Measurements from ENCODE around the gene DHRS3. TPM values are rescaled to one million over a fixed set of nuclear protein-coding genes. Genes with fewer than 3 reads are reported as not detected.
"Not testable (repeated sequence)": the region's sequence is repeated elsewhere in the genome, so short reads cannot be mapped to it uniquely, and the experiment has no call there.

Gene DHRS3
- total and polyA plus RNA-seq, 2 donors (not counting 3 experiments of a cell fraction or from before 2014, with no cell fraction given): 54.3 to 75.2 TPM

DNA sequence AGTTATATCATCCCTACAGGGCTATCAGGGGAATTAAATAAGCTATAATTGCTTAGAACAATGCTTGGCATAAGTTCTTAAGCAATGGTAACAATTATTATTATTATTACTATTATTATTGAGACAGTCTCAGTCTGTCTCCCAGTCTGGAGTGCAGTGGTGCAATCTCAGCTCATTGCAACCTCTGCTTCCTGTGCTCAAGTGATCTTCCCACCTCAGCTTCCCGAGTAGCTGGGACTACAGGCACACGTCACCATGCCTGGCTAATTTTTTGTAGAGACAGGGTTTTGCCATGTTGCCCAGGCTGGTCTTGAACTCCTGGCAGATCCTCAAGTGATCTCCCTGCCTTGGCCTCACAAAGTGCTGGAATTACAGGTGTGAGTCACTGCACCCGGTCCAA is 79.5 kb downstream of the DHRS3 start:
- H2AFZ ChIP-seq (ENCODE audit: low read depth, low read length); H3K4me3 ChIP-seq (replicated peaks in 1 of 3; ENCODE audit: insufficient read depth in 1 of 3, low read depth in 1 of 3, low read length in 3 of 3); H3K36me3 ChIP-seq (ENCODE audit: control insufficient read depth in 2 of 2, extremely low read depth in 1 of 2, insufficient read depth in 2 of 2, low read length in 2 of 2); H3K9me3 ChIP-seq (replicated peaks; ENCODE audit: control insufficient read depth, insufficient read depth, low read length); H3K27me3 ChIP-seq (ENCODE audit: control insufficient read depth in 2 of 2, insufficient read depth in 2 of 2, low read length in 2 of 2); CTCF ChIA-PET; dilution Hi-C loops (cut with MboI; ENCODE audit: extremely low pct_ligation_motif_present, low sequenced_read_pairs); H3K9me1 ChIP-seq (replicated peaks; ENCODE audit: control insufficient read depth, extremely low read depth, insufficient read depth, low read length); H3K79me2 ChIP-seq (ENCODE audit: control insufficient read depth, insufficient read depth, low read length); H4K20me1 ChIP-seq (replicated peaks; ENCODE audit: control insufficient read depth, extremely low read depth, insufficient read depth, low read length); H3K4me2 ChIP-seq (ENCODE audit: insufficient read depth, low read length); H3K27ac ChIP-seq (ENCODE audit: insufficient read depth, low read depth, low read length); DNase-seq (ENCODE audit: low read depth, low spot score); H3K9ac ChIP-seq (replicated peaks; ENCODE audit: extremely low read depth, insufficient read depth, low read length); intact Hi-C loops (cut with micrococcal nuclease); BruUV-seq (replicated peaks): not testable (repeated sequence)
- peaks cover 11% of the 10 kb centered on the region for H3K4me1 ChIP-seq (ENCODE audit: control insufficient read depth, extremely low read depth, insufficient read depth, low read length)
- FAIRE-seq: peak; percentile 91
- POLR2A ChIA-PET: interaction anchor here (0.5 kb wide), 1 partner anchor 166 kb away, joined by 3 read pairs; no protein-coding TSS in a partner anchor

DNA sequence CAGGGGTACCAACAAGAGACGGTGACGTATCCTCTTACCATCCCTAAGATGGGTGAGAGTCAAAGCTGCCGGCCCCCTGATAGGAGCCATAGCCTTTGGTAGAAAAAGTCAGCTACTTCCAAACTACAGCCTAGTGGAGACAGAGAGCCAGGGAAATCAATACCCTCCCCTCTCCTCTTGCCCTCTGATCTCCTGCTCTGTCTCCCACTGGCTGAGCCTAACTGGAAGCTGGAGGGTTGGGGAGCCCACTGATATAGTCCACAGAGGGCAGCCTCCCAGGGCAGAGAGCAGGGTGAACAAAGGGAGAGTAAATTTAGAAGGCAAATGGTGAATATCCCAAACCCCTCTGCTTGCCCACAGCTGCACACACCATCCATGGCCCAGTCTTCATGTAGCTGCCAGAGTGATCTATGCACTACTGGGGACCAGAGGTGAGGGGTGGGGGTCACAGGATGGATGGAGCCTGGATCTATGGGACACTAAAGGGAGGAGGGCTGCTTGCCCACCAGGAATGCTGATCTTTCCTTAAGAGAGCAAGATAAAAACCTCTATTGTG is 80.0 kb downstream of the DHRS3 start:
- H3K9me1 ChIP-seq (replicated peaks; ENCODE audit: control insufficient read depth, extremely low read depth, insufficient read depth, low read length): no peaks in the 10 kb centered on the region
- CTCF ChIA-PET: no interaction called here
- H3K4me2 ChIP-seq (ENCODE audit: insufficient read depth, low read length): no peak overlapping the region
- no peaks in the 10 kb centered on the region for H3K36me3 ChIP-seq (ENCODE audit: control insufficient read depth in 2 of 2, extremely low read depth in 1 of 2, insufficient read depth in 2 of 2, low read length in 2 of 2)
- H3K27ac ChIP-seq (ENCODE audit: insufficient read depth, low read depth, low read length): no peak overlapping the region
- H3K27me3 ChIP-seq (ENCODE audit: control insufficient read depth in 2 of 2, insufficient read depth in 2 of 2, low read length in 2 of 2): no peaks in the 10 kb centered on the region
- no TSS peak for BruUV-seq (replicated peaks)
- H3K4me3 ChIP-seq (replicated peaks in 1 of 3; ENCODE audit: insufficient read depth in 1 of 3, low read depth in 1 of 3, low read length in 3 of 3): no peak overlapping the region
- POLR2A ChIA-PET: no interaction called here
- no peaks in the 10 kb centered on the region for H4K20me1 ChIP-seq (replicated peaks; ENCODE audit: control insufficient read depth, extremely low read depth, insufficient read depth, low read length)
- intact Hi-C loops (cut with micrococcal nuclease): no loop called here
- no peak for TF ChIP-seq POLR2A (IDR thresholded peaks at IDR 0.05; ENCODE audit: low read depth, low read length)
- no peak for TF ChIP-seq GATA2 (IDR thresholded peaks at IDR 0.05; ENCODE audit: insufficient read depth, insufficient read length, low read depth, low read length)
- TF ChIP-seq MYC (IDR thresholded peaks at IDR 0.05; ENCODE audit: low read depth, low read length): no peak
- TF ChIP-seq, protein P1, sequence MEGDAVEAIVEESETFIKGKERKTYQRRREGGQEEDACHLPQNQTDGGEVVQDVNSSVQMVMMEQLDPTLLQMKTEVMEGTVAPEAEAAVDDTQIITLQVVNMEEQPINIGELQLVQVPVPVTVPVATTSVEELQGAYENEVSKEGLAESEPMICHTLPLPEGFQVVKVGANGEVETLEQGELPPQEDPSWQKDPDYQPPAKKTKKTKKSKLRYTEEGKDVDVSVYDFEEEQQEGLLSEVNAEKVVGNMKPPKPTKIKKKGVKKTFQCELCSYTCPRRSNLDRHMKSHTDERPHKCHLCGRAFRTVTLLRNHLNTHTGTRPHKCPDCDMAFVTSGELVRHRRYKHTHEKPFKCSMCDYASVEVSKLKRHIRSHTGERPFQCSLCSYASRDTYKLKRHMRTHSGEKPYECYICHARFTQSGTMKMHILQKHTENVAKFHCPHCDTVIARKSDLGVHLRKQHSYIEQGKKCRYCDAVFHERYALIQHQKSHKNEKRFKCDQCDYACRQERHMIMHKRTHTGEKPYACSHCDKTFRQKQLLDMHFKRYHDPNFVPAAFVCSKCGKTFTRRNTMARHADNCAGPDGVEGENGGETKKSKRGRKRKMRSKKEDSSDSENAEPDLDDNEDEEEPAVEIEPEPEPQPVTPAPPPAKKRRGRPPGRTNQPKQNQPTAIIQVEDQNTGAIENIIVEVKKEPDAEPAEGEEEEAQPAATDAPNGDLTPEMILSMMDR (IDR thresholded peaks at IDR 0.05; ENCODE audit: extremely low read depth in 1 of 2, insufficient read depth in 1 of 2, low read depth in 1 of 2, low read length in 2 of 2): no peak
- TF ChIP-seq JUN (IDR thresholded peaks at IDR 0.05; ENCODE audit: borderline replicate concordance, insufficient read depth, insufficient read length, low read depth): no peak
- TF ChIP-seq EZH2 (IDR thresholded peaks at IDR 0.05; ENCODE audit: borderline replicate concordance, low read depth, low read length, severe bottlenecking): no peak
- no peaks in the 10 kb centered on the region for H3K79me2 ChIP-seq (ENCODE audit: control insufficient read depth, insufficient read depth, low read length)
- no peak overlapping the region for H3K9ac ChIP-seq (replicated peaks; ENCODE audit: extremely low read depth, insufficient read depth, low read length)
- H2AFZ ChIP-seq (ENCODE audit: low read depth, low read length): no peak overlapping the region
- DNase-seq (ENCODE audit: low read depth, low spot score): no peak
- FAIRE-seq: no peak
- H3K4me1 ChIP-seq (ENCODE audit: control insufficient read depth, extremely low read depth, insufficient read depth, low read length): peaks cover 11% of the 10 kb centered on the region
- dilution Hi-C loops (cut with MboI; ENCODE audit: extremely low pct_ligation_motif_present, low sequenced_read_pairs): no loop called here
- no peaks in the 10 kb centered on the region for H3K9me3 ChIP-seq (replicated peaks; ENCODE audit: control insufficient read depth, insufficient read depth, low read length)
